ENCODE data around the gene ITGA11. TPM values are rescaled to one million over a fixed set of nuclear protein-coding genes. Genes with fewer than 3 reads are reported as not detected.

ITGA11 gene
- total and polyA plus RNA-seq, 2 experiments from 2014 or later, result 0.03 to 0.40 TPM

GRCh38 chr15:68447976-68448755 lies 16.2 kb upstream of the ITGA11 start:
- no peaks in the 10 kb centered on the region for H3F3A ChIP-seq (replicated peaks; ENCODE audit: low read depth)
- no peak overlapping the region for H3K4me3 Mint-ChIP-seq
- no peaks in the 10 kb centered on the region for H3K36me3 ChIP-seq (ENCODE audit: insufficient read depth)
- H3K4me3 ChIP-seq, result no peak overlapping the region
- DNase-seq (ENCODE audit: low spot score), result no peak
- no peak overlapping the region for H3K27ac Mint-ChIP-seq
- ATAC-seq, result no peak
- H3K9me3 Mint-ChIP-seq, result no peaks in the 10 kb centered on the region
- no peaks in the 10 kb centered on the region for H4K20me1 ChIP-seq (replicated peaks; ENCODE audit: insufficient read depth)
- 0 out of 2 replicates have a peak, but pooled peaks cover 3% of the 10 kb centered on the region for H3K4me1 ChIP-seq (ENCODE audit: insufficient read depth)
- no peaks in the 10 kb centered on the region for H3K27me3 ChIP-seq (ENCODE audit: insufficient read depth)
- H3K79me2 ChIP-seq (replicated peaks; ENCODE audit: insufficient read depth), result no peaks in the 10 kb centered on the region
- no peak overlapping the region for H3K4me2 ChIP-seq
- no peak overlapping the region for H3K27ac ChIP-seq (ENCODE audit: low read depth)
- TF ChIP-seq NANOG (IDR thresholded peaks at IDR 0.05; ENCODE audit: borderline replicate concordance) (no peak), JUNB (IDR thresholded peaks at IDR 0.05; ENCODE audit: unreplicated experiment) (no peak), ETS1 (IDR thresholded peaks at IDR 0.05) (no peak), CREB1 (CRISPR knock-in tag; IDR thresholded peaks at IDR 0.05; ENCODE audit: low read depth) (no peak), POLR2AphosphoS5 (IDR thresholded peaks at IDR 0.05; ENCODE audit: low read depth) (no peak), ZNF331 (CRISPR knock-in tag; IDR thresholded peaks at IDR 0.05; ENCODE audit: low read depth) (no peak), REST (IDR thresholded peaks at IDR 0.05; ENCODE audit: unreplicated experiment) (no peak), ZNF462 (CRISPR knock-in tag; IDR thresholded peaks at IDR 0.05) (no peak), CTCF (conservative IDR thresholded peaks at IDR 0.05; ENCODE audit: low read depth in 2 of 2) (no peak), ZNF114 (CRISPR knock-in tag; IDR thresholded peaks at IDR 0.05) (no peak), EZH2phosphoT487 (IDR thresholded peaks at IDR 0.05; ENCODE audit: unreplicated experiment) (no peak), EZH2 (IDR thresholded peaks at IDR 0.05; ENCODE audit: low read depth, unreplicated experiment) (no peak), STAT1 (IDR thresholded peaks at IDR 0.05; ENCODE audit: unreplicated experiment) (no peak)
- no peaks in the 10 kb centered on the region for H3K27me3 Mint-ChIP-seq (ENCODE audit: insufficient read depth, low read depth, poor library complexity)
- H3K4me1 Mint-ChIP-seq, result no peaks in the 10 kb centered on the region
- H2AFZ ChIP-seq, result no peak overlapping the region
- peaks cover 6% of the 10 kb centered on the region; the same call in 1 of the 2 replicates for H3K9me2 ChIP-seq (ENCODE audit: insufficient read depth)
- H3K36me3 Mint-ChIP-seq (ENCODE audit: low read depth), result no peaks in the 10 kb centered on the region

Data from GM23338 (cell line).